ENCODE data around the gene CNFN.

The CNFN gene

GRCh38 chr19:42424345-42424707, 34.2 kb upstream of the CNFN start:
- no peaks in the 10 kb centered on the region for H3K9me2 ChIP-seq (replicated peaks; ENCODE audit: control insufficient read depth, low read length)
- peaks cover 30% of the 10 kb centered on the region for H3K36me3 ChIP-seq (ENCODE audit: control insufficient read depth, low read length)
- H3K4me3 ChIP-seq (ENCODE audit: low read length): peak overlapping the region; percentile 88
- TF ChIP-seq CTCF (IDR thresholded peaks at IDR 0.05; ENCODE audit: low read depth, low read length, poor library complexity, severe bottlenecking) (no peak), EZH2phosphoT487 (IDR thresholded peaks at IDR 0.05; ENCODE audit: borderline replicate concordance, low read length) (no peak)
- H4K20me1 ChIP-seq (ENCODE audit: control insufficient read depth, insufficient read depth, low read depth, low read length): peaks cover 12% of the 10 kb centered on the region; the same call in 1 of the 2 replicates
- H3K9me3 ChIP-seq (ENCODE audit: control insufficient read depth, insufficient read depth, low read length): no peaks in the 10 kb centered on the region
- no peak overlapping the region for H3K27ac ChIP-seq (ENCODE audit: low read depth, low read length)
- no peaks in the 10 kb centered on the region for H3K27me3 ChIP-seq (ENCODE audit: control insufficient read depth, low read length)
- peaks cover 5% of the 10 kb centered on the region for H3F3A ChIP-seq (ENCODE audit: control insufficient read depth, insufficient read depth)
- H3K4me1 ChIP-seq (ENCODE audit: control insufficient read depth, low read length): peaks cover 41% of the 10 kb centered on the region
- H3K4me2 ChIP-seq (ENCODE audit: low read length): peak overlapping the region; percentile 78
- peaks cover 37% of the 10 kb centered on the region for H3K79me2 ChIP-seq (ENCODE audit: control insufficient read depth, low read length)

GRCh38 chr19:42423462-42424344, 33.6 kb upstream of the CNFN start:
- Histone ChIP-seq H3K9me3 (ENCODE audit: control insufficient read depth, insufficient read depth, low read length) (no peaks in the 10 kb centered on the region), H3K4me3 (ENCODE audit: low read length) (peak overlapping the region; percentile 88), H3K9me2 (replicated peaks; ENCODE audit: control insufficient read depth, low read length) (no peaks in the 10 kb centered on the region), H3K36me3 (ENCODE audit: control insufficient read depth, low read length) (peaks cover 31% of the 10 kb centered on the region), H3K4me2 (ENCODE audit: low read length) (peak overlapping the region; percentile 78), H3F3A (ENCODE audit: control insufficient read depth, insufficient read depth) (peaks cover 5% of the 10 kb centered on the region), H3K27me3 (ENCODE audit: control insufficient read depth, low read length) (no peaks in the 10 kb centered on the region), H3K4me1 (ENCODE audit: control insufficient read depth, low read length) (peaks cover 41% of the 10 kb centered on the region), H4K20me1 (ENCODE audit: control insufficient read depth, insufficient read depth, low read depth, low read length) (peaks cover 12% of the 10 kb centered on the region; the same call in 1 of the 2 replicates), H3K79me2 (ENCODE audit: control insufficient read depth, low read length) (peaks cover 42% of the 10 kb centered on the region), H3K27ac (ENCODE audit: low read depth, low read length) (peak overlapping the region; percentile 83)
- TF ChIP-seq EZH2phosphoT487 (IDR thresholded peaks at IDR 0.05; ENCODE audit: borderline replicate concordance, low read length) (no peak), CTCF (IDR thresholded peaks at IDR 0.05; ENCODE audit: low read depth, low read length, poor library complexity, severe bottlenecking) (no peak)

GRCh38 chr19:42422901-42423461, 32.9 kb upstream of the CNFN start:
- no peaks in the 10 kb centered on the region for H3K27me3 ChIP-seq (ENCODE audit: control insufficient read depth, low read length)
- H3K9me2 ChIP-seq (replicated peaks; ENCODE audit: control insufficient read depth, low read length): no peaks in the 10 kb centered on the region
- H3K4me2 ChIP-seq (ENCODE audit: low read length): peak overlapping the region; percentile 78
- peaks cover 41% of the 10 kb centered on the region for H3K4me1 ChIP-seq (ENCODE audit: control insufficient read depth, low read length)
- H3K9me3 ChIP-seq (ENCODE audit: control insufficient read depth, insufficient read depth, low read length): no peaks in the 10 kb centered on the region
- peak overlapping the region; percentile 83 for H3K27ac ChIP-seq (ENCODE audit: low read depth, low read length)
- H3K4me3 ChIP-seq (ENCODE audit: low read length): peak overlapping the region; percentile 88
- H3F3A ChIP-seq (ENCODE audit: control insufficient read depth, insufficient read depth): peaks cover 5% of the 10 kb centered on the region
- peaks cover 49% of the 10 kb centered on the region for H3K79me2 ChIP-seq (ENCODE audit: control insufficient read depth, low read length)
- H4K20me1 ChIP-seq (ENCODE audit: control insufficient read depth, insufficient read depth, low read depth, low read length): peaks cover 12% of the 10 kb centered on the region; the same call in 1 of the 2 replicates
- TF ChIP-seq CTCF (IDR thresholded peaks at IDR 0.05; ENCODE audit: low read depth, low read length, poor library complexity, severe bottlenecking) (no peak), EZH2phosphoT487 (IDR thresholded peaks at IDR 0.05; ENCODE audit: borderline replicate concordance, low read length) (no peak)
- H3K36me3 ChIP-seq (ENCODE audit: control insufficient read depth, low read length): peaks cover 38% of the 10 kb centered on the region
